GM21528 (cell line): ENCODE data around the gene SRC.

Experiments
- ATAC-seq: cut with Tn5 transposase; IDR thresholded peaks from one replicate; pipeline ENCODE4 v1.9.1; 2021; ENCODE audit warnings: mild to moderate bottlenecking, moderate library complexity; ENCODE audit not compliant: unreplicated experiment, low FRiP score

The SRC gene

DNA sequence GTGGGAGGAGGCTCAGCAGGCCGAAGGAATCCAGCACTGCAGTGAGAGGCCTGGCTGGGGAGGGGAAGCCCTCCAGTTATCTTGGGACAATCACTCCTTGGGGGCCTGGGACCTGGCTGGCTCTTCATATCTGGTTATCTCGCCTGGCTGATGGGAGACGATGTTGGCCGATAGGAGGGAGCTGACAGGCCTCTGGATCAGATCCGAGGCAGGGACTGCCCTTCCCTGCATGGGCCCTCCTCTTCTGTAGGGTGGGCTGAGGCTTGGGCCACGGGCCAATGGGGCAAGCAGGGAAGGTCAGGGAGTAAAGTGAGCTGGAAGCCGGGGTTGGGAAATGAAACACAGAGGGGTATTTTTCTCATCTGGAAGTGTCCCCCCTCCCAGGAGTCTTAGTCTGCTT, 31.3 kb upstream of the SRC start:
- ATAC-seq = no peak

- ATAC-seq = no peak
Measured at GRCh38 chr20:37315021-37315451, 30.9 kb upstream of the SRC start.

GRCh38 chr20:37315452-37316110, 30.4 kb upstream of the SRC start:
- ATAC-seq = peak; percentile 48

GRCh38 chr20:37316116-37316774, 29.7 kb upstream of the SRC start:
- peak; percentile 56 for ATAC-seq

DNA sequence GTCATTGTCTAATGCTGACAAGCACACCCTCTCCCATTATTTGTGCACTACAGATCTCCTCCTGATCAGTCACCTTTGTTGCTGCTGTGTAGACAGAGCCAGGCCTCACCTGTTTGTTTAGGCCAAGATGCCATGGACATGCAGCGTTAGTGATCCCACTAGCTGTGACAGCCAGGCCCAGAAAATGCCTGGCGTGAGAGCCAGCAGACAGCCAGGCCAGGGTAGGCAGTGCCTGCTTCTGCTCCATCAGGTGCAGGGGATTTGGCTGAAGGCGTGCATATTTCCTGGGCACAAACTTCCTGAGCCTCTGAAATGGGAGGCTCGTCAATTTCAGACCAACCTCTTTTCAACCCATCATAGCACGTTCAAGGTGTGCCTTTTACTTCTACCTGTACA, 29.2 kb upstream of the SRC start:
- ATAC-seq = no peak

GRCh38 chr20:37317316-37317715, 28.6 kb upstream of the SRC start:
- ATAC-seq = no peak

GRCh38 chr20:37317994-37318640, 27.8 kb upstream of the SRC start:
- no peak for ATAC-seq

- ATAC-seq = no peak
Measured at GRCh38 chr20:37319151-37319671, 26.7 kb upstream of the SRC start.

GRCh38 chr20:37323985-37324384, 22.0 kb upstream of the SRC start:
- ATAC-seq = no peak

DNA sequence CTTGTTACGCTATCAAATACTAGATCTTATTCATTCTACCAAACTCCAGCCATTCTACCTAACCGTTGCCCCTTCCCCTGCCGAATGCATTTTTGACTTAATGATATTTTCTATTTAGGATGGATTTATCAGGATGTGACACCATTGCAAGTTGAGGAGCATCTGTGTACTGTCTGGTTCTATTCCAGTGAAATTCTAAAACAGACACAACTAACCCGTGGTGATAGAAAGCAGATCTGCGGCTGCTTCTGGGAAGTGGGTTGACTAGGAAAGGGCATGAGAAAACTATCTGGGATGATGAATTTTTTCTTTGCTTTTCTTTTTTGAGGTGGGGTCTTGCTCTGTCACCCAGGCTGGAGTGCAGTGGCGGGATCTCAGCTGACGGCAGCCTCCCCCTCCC, 20.7 kb upstream of the SRC start:
- no peak for ATAC-seq

- ATAC-seq = no peak
Measured at GRCh38 chr20:37326666-37327065, 19.3 kb upstream of the SRC start.

- ATAC-seq = no peak
Measured at GRCh38 chr20:37327748-37328147, 18.2 kb upstream of the SRC start.

DNA sequence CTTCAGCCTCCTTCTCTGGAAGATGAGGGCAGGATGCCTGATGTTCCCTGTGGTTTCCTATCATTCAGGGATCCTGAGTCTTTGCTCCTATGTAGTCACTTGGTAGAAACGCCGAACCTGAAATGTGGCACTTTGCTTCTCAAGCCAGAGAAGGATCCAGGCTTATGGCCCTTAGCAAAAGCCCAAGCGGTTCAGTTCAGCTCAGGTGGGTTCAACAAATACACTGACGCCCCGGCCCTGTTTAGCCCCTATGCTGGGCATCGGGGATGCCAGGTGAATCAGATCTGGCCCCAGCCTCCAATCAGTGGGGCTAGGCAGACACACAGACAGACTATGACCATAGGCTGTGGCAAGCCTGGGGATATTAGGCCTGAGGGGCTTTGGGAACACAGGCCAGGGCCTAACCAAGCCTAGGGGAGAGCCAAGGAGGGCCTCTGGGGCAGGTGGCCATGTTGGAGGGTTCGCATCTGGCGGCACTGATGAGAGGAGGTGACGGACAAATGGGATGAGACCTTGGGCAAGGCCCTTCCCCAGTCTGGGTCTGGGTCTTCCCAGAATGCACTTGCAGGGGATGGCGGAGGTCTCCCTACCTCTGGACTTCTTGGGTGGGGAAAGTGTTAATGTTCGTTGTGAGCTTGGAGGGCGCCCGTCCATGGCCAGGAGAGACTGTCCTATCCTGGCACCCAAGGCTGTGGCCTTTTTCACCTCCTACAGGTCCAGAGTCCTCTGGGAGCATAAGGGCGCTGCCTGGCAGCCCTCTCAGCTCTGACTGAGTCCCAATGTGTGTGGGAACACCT, 17.6 kb upstream of the SRC start:
- no peak for ATAC-seq

DNA sequence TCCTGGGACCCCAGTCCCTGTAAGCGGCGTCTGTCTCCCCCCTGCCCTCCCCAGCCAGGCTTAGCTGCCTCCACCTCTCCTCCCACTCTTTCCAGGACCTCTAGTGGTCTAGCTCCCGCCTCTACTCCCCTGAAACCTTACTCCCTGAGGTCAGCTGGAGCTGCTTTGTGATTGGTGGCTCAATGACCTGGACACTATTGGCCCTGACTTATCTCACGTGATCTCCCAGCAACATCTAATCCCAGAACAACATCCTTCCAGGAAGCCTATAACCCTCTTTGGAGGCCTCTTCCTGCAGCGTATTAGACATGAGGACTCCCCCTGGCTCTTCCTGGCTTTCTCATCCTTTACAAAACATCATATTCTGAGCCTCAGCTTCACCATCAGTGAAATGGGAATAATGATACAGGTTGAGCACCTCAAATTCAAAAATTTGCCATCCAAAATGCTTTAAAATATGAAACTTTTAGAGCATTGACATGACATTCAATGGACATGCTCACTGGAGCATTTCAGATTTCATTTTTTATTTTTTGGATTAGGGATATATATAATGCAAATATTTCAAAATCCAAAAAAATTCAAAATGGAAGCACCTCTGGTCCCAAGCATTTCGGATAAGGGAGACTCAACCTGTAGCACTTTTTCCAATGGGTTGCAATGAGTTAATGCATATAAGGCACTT, 16.3 kb upstream of the SRC start:
- ATAC-seq = no peak

- no peak for ATAC-seq
Measured at GRCh38 chr20:37330316-37330715, 15.6 kb upstream of the SRC start.

GRCh38 chr20:37331060-37331857, 14.7 kb upstream of the SRC start:
- no peak for ATAC-seq

DNA sequence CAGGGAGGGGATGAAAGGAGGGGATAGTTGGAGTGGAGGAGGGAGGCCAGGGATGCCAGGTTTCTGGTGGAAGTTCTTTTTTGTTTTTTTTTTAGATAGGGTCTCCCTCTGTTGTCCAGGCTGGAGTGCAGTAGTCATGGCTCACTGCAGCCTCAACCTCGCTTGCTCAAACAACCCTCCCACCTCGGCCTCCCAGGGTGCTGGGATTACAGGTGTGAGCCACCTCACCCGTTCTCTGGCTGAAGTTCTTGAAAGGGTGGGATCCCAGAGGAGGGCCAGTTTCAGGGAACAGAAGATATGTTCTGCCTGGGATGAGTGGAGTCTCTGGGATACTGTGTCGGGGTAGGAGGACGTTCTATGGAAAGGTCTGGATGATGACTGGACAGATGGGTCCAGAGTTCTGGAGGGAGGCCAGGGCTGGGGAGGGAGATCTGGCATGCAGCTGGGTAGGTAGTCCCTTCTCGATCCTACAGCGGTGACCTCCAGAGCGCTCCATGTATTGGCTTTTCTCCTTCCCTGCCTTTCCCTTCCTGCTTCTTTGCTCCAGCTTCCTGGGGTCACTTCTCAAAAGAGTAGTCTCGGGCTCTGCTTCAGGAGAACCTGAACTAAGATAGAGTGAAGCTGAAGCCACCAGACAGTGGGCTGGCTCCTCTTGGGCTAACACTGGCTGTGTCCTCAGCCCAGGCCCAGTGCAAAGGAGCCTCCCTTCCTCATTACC, 12.7 kb upstream of the SRC start:
- ATAC-seq = no peak

DNA sequence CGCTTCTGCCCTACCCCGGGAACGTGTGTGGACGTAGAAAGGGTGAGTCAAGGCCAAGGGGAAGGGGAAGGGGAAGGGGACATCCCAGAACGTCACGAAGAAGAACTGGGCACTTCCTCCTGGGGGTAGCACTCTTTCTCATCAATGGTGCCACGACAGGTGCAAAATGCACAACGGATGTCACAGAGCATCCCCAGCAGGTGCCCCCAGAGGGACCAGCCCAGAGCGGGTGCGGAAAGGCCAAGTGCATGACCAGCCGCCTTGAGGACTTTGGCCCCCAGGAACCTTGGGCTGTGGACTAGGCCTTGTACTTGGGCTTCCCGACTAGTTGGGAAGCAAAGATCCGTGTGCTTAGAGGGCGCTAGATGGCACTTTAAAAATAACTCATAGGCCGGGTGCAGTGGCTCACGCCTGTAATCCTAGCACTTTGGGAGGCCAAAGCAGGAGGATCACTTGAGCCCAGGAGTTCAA, 12.1 kb upstream of the SRC start:
- ATAC-seq = no peak

DNA sequence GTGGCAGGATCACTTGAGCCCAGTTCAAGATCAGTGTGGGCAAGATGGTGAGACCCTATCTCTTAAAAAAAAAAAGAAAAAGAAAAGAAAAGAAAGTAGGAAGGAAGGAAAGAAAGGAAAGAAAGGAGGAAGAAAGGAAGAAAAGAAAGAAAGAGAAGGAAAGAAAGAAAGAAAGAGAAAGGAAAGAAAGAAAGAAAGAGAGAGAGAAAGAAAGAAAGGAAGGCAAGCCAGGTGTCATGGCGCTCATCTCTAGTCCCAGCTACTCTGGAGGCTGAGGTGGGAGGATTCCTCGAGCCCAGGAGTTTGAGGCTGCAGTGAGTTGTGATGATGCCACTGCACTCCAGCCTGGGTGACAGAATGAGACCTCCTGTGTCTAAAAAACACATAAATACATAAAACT, 11.5 kb upstream of the SRC start:
- no peak for ATAC-seq
